ENCODE data around the gene ST8SIA1. TPM values are rescaled to one million over a fixed set of nuclear protein-coding genes. Genes with fewer than 3 reads are reported as not detected.

Gene ST8SIA1
- polyA plus RNA-seq, 1 of the 3 experiments (the other 2 are of a cell fraction), result 0.12 TPM

DNA sequence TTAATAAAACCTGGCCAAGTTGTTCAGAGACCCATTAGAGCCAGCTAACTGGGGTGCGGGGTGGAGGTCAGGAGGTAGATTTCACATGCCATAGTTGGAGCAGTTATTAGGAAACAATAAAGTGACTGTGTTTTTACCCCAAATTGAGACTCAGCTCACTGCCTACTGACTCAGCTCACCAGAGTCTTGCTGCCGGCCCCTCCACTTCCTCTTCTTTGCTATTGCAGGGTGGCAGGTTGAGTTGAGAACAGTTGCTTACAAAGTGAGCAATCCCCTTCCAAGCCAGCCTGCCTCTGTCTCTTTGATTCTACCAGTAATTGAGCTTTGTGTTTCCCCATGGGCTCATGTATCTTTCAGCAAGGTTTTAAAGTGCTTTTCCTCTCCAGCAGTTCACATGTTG lies 12.9 kb downstream of the ST8SIA1 start:
- Histone ChIP-seq H3K27ac (ENCODE audit: low read depth in 2 of 2, low read length in 1 of 2) (no peak overlapping the region), H3K36me3 (replicated peaks in 1 of 2; ENCODE audit: control insufficient read depth in 1 of 2, insufficient read depth in 2 of 2, low read length in 1 of 2) (no peaks in the 10 kb centered on the region), H3K4me2 (no peak overlapping the region), H3F3A (replicated peaks; ENCODE audit: insufficient read depth) (no peaks in the 10 kb centered on the region), H2AFZ (ENCODE audit: low read depth) (no peak overlapping the region), H3K9me2 (no peaks in the 10 kb centered on the region), H3K79me2 (ENCODE audit: insufficient read depth) (no peaks in the 10 kb centered on the region), H3K4me1 (ENCODE audit: control insufficient read depth in 1 of 2, insufficient read depth in 2 of 2, low read depth in 1 of 2, low read length in 1 of 2) (no peaks in the 10 kb centered on the region), H3K9ac (no peak overlapping the region), H3K4me3 (ENCODE audit: low read depth in 2 of 2, low read length in 1 of 2) (no peak overlapping the region), H3K9me3 (no peaks in the 10 kb centered on the region), H4K20me1 (ENCODE audit: insufficient read depth) (no peaks in the 10 kb centered on the region), H3K27me3 (ENCODE audit: insufficient read depth) (peaks cover 12% of the 10 kb centered on the region; the same call in 1 of the 2 replicates)
- CTCF ChIA-PET, result interaction anchor here (1.4 kb wide), 1 partner anchor 14 kb away, joined by 6 read pairs; no protein-coding TSS in a partner anchor
- POLR2A ChIA-PET, result no interaction called here
- WGBS (ENCODE audit: low lambda C conversion rate), result 19% methylated on average over 2 of the region's 2 CpGs
- DNase-seq, result no peak
- TF ChIP-seq TAF1 (IDR thresholded peaks at IDR 0.05; ENCODE audit: borderline replicate concordance, low read depth, low read length) (no peak), YY1 (IDR thresholded peaks at IDR 0.05; ENCODE audit: low read depth) (no peak), SIN3A (IDR thresholded peaks at IDR 0.05; ENCODE audit: borderline replicate concordance, low read depth, low read length) (no peak), FOSL2 (IDR thresholded peaks at IDR 0.05; ENCODE audit: borderline replicate concordance, low read depth) (no peak), RXRA (IDR thresholded peaks at IDR 0.05; ENCODE audit: borderline replicate concordance, low read depth) (no peak), TEAD4 (IDR thresholded peaks at IDR 0.05; ENCODE audit: borderline replicate concordance, insufficient read depth) (no peak), NFIC (IDR thresholded peaks at IDR 0.05; ENCODE audit: borderline replicate concordance) (no peak), JUND (IDR thresholded peaks at IDR 0.05) (no peak), REST (IDR thresholded peaks at IDR 0.05; ENCODE audit: low read depth, low read length) (no peak), RCOR1 (IDR thresholded peaks at IDR 0.05; ENCODE audit: low read length) (no peak), CTCF (IDR thresholded peaks at IDR 0.05) (no peak), TCF12 (IDR thresholded peaks at IDR 0.05) (no peak), SMC3 (IDR thresholded peaks at IDR 0.05; ENCODE audit: low read depth, low read length) (no peak), NRF1 (IDR thresholded peaks at IDR 0.05; ENCODE audit: low read depth, low read length) (no peak), EP300 (IDR thresholded peaks at IDR 0.05; ENCODE audit: borderline replicate concordance in 1 of 2, low read depth in 1 of 2, low read length in 1 of 2) (no peak)
- TF ChIP-seq, protein P1, sequence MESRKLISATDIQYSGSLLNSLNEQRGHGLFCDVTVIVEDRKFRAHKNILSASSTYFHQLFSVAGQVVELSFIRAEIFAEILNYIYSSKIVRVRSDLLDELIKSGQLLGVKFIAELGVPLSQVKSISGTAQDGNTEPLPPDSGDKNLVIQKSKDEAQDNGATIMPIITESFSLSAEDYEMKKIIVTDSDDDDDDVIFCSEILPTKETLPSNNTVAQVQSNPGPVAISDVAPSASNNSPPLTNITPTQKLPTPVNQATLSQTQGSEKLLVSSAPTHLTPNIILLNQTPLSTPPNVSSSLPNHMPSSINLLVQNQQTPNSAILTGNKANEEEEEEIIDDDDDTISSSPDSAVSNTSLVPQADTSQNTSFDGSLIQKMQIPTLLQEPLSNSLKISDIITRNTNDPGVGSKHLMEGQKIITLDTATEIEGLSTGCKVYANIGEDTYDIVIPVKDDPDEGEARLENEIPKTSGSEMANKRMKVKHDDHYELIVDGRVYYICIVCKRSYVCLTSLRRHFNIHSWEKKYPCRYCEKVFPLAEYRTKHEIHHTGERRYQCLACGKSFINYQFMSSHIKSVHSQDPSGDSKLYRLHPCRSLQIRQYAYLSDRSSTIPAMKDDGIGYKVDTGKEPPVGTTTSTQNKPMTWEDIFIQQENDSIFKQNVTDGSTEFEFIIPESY (IDR thresholded peaks at IDR 0.05; ENCODE audit: borderline replicate concordance, low read depth), result no peak
- TF ChIP-seq, protein P2, sequence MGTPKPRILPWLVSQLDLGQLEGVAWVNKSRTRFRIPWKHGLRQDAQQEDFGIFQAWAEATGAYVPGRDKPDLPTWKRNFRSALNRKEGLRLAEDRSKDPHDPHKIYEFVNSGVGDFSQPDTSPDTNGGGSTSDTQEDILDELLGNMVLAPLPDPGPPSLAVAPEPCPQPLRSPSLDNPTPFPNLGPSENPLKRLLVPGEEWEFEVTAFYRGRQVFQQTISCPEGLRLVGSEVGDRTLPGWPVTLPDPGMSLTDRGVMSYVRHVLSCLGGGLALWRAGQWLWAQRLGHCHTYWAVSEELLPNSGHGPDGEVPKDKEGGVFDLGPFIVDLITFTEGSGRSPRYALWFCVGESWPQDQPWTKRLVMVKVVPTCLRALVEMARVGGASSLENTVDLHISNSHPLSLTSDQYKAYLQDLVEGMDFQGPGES (IDR thresholded peaks at IDR 0.05; ENCODE audit: low read depth, low read length), result no peak
